Stimulated activated CD4-positive, alpha-beta T cell treated with anti-CD3 and anti-CD28 coated beads, TNF-alpha, amount 100 ng/mL, for 1 hour (primary cell): ENCODE results near the gene ATG16L2.

Experiments used
- DNase-seq, 3 donors: peaks; one replicate each; pipeline ENCODE4 v3.0.0-alpha.2; 2020; ENCODE audit warnings: low read depth in 3 of 3, low spot score in 1 of 3

ATG16L2 gene

GRCh38 chr11:72814286-72815109 is at the start of gene ATG16L2:
TSS of gene ATG16L2 (plus strand) at chr11:72814411. CDS start at chr11:72814446, 35 bp downstream.
- DNase-seq, result peak; percentile 69 to 88 (median 76)

- no peak for DNase-seq
Measured at GRCh38 chr11:72764503-72764902, 49.7 kb upstream of the ATG16L2 start.

- no peak for DNase-seq
Measured at GRCh38 chr11:72766152-72766902, 47.9 kb upstream of the ATG16L2 start.

- DNase-seq, result no peak
Measured at GRCh38 chr11:72767203-72768062, 46.8 kb upstream of the ATG16L2 start.

- DNase-seq, result no peak
Measured at GRCh38 chr11:72768581-72768980, 45.6 kb upstream of the ATG16L2 start.

- no peak for DNase-seq
Measured at GRCh38 chr11:72769680-72770079, 44.5 kb upstream of the ATG16L2 start.

- DNase-seq, result no peak
Measured at GRCh38 chr11:72770799-72771198, 43.4 kb upstream of the ATG16L2 start.

- no peak for DNase-seq
Measured at GRCh38 chr11:72771507-72771906, 42.7 kb upstream of the ATG16L2 start.

GRCh38 chr11:72772059-72772458 is 42.2 kb upstream of the ATG16L2 start:
- no peak for DNase-seq

- DNase-seq, result no peak
Measured at GRCh38 chr11:72773291-72773690, 40.9 kb upstream of the ATG16L2 start.

- DNase-seq, result no peak
Measured at GRCh38 chr11:72773696-72774095, 40.5 kb upstream of the ATG16L2 start.

- DNase-seq, result no peak
Measured at GRCh38 chr11:72774499-72774898, 39.7 kb upstream of the ATG16L2 start.

GRCh38 chr11:72775288-72776110 is 38.7 kb upstream of the ATG16L2 start:
- DNase-seq, result no peak

- no peak for DNase-seq
Measured at GRCh38 chr11:72776117-72776843, 37.9 kb upstream of the ATG16L2 start.

- DNase-seq, result no peak
Measured at GRCh38 chr11:72776844-72777754, 37.1 kb upstream of the ATG16L2 start.

- DNase-seq, result no peak
Measured at GRCh38 chr11:72777755-72778278, 36.4 kb upstream of the ATG16L2 start.

GRCh38 chr11:72778535-72779494 is 35.4 kb upstream of the ATG16L2 start:
- DNase-seq, result no peak
